SKM-1 treated with dmso at 0.1 percent for 144 hours (cell line): ENCODE results near the gene POFUT1.
"Not testable (repeated sequence)": the region's sequence is repeated elsewhere in the genome, so short reads cannot be mapped to it uniquely, and the experiment has no call there.

ENCODE experiments used
- DNase-seq: peaks from one replicate; lab custom pipeline; 2025; ENCODE audit not compliant: unreplicated experiment; lab: John Stamatoyannopoulos, UW

The POFUT1 gene

DNA sequence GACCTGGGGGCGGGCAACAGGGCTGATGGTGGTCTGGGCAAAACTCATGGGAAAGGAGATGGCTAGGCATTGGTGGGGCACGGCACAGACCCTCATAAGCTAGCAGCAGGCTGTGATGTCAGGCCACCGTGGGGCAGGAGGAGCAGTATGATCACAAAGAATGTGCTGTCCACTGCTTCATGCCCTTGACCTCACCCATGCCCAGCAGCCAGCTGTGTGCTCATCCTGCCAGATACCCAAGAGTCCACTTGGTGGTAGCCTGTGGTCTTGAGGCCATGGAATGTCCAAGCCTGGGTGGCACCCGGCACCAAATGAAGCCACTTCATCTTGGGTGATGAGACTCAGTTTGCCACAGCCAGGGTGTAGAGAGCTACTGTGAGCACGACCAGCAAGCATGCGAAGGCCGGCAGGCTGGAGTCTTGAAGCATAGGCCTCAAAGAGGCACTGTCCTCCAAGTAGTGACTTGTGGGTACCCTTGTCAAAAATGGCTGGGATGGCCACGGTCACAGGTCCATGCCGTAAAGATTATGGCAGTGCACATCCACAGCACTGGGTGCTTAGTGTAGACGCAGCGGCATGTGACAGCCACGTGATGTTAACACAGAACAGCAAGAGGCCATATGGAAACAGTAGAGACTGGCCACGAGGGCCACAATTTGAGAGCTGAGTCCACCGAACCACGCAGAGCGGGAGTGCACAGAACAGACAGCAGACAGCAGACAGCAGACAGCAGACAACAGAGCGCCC is 19.1 kb upstream of the POFUT1 start:
- no peak for DNase-seq

DNA sequence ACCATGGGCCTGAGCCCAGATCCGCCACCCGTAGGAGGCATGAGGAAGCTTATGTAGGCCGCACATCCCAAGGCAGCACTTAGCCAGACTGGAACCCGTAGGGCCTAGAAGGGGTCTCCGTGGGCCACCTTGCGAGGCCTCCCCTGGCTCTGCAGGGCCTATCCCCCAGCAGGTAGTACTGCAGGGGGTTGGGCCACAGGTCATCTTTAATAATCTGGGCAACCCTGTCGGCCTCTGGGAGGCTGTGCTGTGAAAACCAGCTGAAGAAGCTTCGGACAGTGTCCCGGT is 18.6 kb upstream of the POFUT1 start:
- DNase-seq = no peak

DNA sequence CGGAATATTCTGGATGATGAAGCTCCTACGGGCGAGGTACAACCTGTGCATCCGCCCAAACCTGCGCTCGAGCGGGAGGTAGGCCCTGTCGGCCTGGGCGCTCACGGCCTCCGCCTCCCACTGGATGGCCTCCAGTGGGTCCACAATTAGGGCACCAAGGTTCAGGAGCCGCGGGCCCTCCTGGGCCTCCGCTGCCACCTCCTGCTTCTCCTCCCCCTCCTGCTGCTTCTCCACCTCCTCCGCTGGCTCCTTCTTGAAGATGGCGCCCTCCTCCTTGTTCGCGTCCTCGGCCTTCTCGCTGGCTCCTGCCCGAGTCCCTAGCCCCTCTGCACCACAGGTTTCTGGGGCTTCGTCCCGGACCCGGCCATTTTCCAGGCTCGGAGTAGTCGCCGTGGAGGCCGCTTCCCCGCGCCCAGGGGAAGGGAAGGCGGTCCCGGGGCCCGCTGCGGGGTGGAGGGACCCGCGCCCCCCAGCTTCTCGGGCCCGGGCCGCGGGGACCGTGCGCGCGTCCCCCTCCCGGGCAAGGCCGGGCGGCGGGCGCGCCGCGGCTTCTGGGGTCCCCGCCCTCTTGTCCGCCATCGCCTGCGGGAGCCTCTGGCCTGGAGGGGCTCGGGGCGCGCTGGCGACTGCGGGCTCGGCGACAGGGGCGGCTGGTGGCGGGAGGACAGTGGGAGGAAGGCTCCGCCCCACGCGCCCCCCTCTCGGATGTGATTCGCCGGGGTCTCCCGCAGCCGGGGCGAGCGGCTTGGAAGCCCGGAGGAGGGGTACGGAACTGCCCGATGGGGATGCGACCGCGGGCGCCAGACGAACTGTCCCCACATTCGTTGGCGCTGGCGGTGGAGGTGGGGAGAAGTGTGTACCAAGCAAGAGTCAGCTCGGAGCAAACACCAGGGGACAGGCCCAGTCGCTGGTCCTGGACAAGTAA is 17.7 kb upstream of the POFUT1 start:
- no peak for DNase-seq

DNA sequence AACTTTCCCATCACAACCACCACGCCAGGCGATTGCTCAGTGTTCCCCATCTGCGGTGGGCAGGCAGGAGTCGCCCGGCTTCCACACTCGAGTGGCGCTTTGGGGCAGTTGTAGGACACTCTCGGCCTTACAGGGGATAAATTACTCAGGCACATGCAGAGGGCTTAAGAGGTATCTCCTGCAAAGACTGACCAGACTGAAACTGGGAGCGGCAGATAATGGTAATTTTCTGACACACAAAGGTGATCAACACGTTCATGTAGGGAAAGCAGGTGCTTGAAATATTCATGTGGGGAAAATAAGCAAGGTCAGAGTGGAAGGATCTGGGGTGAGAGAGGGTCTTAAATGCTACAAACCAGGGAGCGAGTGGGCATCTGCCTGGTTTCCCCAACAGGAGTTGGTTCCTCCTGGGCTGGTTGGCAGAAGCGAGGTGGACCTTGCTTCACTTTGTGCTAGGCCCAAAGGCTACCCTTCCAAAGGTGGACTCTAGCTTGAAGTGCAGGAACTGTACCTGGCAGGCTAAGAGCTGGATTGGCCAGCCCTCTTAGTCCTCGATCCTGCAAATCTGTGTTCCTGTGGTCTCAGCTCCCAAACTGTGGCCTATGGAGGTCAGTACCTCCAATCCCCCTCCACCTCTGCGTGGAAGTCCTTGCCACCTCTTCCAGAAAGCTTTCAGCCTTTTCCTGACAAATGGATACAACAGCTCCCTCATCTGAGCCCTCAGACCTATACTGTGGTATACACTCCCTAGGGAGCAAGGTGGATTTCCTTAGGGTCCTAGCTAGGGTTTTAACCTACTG is 16.9 kb upstream of the POFUT1 start:
- no peak for DNase-seq

DNA sequence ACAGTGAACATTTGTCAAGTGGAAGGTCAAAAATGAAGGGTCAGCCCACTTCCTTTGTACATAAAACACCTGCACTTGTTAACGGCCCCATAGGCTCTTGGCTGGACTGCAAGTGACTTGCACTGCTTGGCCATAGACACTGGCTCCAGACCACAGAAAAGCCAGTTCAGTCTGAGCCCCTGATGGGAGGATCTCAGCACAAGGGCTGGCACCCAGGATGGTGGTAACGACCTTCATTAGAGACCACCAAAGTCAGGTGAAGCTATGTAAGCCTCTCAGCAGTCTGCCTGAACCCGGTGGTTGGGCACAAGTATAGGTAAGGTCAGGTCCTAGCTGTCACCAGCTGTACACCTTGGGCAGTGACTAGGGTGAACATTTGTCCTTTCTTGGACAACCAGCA is 16.3 kb upstream of the POFUT1 start:
- no peak for DNase-seq

DNA sequence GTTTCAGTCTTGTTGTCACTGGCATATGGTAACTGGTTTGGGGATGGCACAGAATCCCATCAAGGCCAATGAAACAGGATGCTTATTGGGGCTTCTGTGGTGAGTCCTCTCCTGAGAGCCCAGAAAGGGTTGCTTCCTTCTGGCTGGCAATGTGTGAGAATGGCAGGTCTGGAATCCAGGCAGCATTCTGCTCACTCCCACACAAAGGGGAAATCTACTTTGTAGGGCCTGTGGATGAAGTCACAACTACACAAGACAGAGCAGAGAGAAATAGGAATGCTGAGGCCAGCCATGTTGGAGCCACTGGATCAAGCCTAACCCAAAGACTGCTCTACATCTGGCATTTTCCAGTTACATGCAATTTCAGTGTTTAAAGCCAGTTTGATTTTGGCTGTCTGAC is 15.8 kb upstream of the POFUT1 start:
- no peak for DNase-seq

DNA sequence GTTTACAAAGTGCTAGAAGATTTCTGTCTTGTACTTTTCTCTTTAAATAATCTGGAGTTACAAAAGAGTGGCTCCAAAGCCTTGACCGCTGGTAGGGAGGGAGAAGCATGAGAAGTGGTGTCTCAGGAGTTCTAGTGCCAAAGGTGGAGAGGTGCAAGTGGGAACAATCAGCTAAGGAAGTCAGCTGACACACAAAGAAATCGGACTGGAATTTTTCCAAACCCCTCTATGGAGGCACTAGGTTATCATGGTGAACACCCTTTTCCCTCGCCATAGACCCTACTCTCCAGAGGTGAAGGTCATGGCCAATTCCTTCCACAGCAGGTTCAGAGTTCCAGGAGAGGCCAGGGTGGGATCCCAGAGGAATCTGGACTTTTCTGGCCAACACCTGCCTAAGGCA is 15.0 kb upstream of the POFUT1 start:
- no peak for DNase-seq

DNA sequence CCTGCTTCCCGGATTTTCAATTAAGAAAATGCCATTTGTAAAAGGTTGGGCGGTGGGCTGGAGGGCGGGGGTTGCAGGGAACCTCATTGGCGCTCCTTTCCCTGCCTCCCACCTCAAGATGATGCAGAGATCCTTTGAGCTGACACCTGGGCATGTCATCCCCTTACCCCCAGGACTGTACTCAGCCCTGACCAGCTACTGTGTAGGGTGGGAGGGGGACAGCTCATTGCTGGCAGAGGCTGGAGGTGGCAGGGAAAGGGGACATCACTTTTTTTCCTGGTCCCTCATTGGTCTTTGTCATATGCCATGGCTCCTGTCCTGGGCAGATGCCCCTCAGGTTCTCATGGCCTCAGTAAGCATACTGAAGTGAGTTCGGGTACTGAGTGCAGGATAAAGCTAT is 14.3 kb upstream of the POFUT1 start:
- DNase-seq = not testable (repeated sequence)

DNA sequence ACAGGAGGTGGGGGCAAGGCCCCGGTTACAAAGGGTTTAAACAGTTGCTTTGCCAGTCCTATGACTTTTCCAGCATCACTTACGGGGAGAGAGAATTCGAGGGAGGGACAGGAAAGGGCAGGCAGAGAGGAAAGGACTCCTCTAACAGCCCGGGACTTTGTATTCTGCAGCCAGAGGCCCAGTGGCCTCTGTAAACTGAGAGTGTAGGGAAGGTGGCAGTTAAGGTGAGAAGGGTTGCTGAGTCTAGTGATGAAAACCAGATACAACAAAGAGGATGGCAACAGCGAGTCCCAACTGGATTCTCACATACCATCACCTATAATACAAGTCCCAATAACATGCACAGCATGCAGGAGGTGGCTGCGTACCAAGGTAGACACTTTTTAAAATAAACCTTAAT is 13.7 kb upstream of the POFUT1 start:
- no peak for DNase-seq

DNA sequence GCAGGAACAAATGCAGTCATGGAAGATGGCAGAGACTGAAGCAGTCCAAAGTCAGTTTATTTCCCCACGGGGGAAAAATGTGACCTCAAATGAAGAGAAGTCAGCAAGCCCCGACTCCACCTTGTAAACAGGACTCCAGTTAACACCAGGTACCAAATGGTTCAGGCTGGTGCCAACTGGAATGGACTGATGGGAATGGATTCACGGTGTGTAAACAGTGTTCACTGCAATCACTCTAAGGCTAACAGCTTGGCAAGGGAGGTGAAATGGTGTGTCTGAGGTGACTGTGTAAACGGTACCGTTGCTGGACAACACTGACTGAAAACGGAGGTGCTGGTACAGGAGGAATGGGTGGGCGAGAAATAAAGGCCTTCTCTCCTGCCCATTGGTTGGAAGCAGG is 12.1 kb upstream of the POFUT1 start:
- no peak for DNase-seq

DNA sequence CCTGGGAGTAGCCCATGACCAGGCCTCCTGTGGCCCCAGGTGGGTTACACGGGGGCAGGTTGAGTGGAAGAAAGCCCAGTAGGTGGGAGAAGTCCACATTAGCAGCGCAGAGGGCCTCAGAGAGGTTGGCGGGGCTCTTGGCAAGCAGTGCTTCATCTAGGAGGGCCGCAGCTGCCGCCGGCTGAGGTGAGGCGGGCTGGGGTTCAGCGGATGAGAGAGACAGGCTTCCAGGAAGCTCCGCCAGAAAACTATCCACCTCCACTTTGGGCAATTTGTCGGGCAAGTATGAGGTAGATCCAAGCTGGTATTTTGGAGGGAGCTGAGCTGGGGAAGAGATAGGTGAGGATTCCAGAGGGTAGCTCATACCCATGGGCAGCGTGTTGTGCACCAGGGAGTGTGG is 11.1 kb upstream of the POFUT1 start:
- not testable (repeated sequence) for DNase-seq

DNA sequence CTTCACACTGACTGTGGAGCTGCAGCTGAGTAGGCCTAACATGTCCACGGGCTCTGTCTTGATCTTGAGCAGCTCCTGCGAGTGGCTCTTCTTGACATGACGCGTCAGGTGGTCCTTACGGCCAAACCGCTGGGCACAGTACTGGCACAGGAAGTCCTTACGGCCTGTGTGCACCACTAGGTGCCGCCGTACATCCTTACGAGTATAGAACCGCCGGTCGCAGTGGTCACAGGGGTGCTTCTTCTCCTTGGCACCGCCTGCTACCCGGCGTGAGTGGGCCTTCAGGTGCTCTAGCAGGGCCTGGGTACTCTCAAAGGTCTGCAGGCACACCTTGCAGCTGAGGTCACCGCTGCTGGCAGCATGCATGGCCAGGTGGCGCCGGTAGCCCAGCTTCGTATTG is 10.5 kb upstream of the POFUT1 start:
- DNase-seq = not testable (repeated sequence)

DNA sequence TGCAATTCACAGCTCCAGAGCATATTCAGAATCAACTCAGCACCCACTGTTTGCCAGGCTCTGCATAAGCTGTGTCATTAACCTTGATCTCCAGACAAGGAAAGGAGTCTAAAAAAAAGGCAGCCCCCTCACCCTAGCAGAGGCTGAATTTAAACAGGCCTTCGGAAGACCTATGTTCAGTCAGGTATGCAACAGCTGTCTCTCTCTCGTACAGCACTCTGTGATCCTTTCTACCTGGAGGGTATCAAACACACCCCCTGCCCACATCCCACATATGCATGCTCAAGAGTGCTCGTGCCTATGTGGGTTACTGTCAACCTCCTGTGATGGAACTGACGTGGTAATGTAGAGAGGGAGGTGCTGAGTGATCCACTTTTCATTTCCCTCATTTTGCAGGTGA is 8.7 kb upstream of the POFUT1 start:
- DNase-seq = no peak

DNA sequence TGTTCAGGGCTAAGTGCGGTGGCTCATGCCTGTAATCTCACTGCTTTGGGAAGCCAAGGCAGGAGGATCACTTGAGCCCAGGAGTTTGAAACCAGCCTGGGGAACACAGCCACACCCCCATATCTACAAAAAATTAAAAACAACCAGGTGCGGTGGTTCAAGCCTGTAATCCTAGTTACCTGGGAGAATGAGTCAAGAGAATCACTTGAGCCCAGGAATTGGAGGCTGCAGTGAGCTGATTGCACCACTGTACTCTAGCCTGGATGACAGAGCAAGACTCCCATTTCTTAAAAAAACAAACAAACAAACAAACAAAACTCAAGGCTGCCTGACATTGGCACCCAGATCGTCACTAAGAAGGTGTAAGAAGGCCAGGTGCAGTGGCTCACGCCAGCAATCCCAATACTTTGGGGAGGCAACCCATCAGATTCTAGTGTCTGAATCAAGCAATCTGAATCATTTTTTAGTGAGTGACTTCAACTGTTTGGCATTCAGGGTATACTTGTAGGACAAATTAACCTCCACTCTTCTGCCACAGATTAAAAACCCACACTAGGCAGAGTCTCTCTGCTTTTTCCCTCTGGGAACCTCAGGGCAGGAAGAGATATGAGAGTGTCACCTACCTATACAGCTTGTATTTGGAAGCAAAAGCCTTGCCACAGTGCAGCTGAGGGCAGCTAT is 6.2 kb upstream of the POFUT1 start:
- DNase-seq = no peak

DNA sequence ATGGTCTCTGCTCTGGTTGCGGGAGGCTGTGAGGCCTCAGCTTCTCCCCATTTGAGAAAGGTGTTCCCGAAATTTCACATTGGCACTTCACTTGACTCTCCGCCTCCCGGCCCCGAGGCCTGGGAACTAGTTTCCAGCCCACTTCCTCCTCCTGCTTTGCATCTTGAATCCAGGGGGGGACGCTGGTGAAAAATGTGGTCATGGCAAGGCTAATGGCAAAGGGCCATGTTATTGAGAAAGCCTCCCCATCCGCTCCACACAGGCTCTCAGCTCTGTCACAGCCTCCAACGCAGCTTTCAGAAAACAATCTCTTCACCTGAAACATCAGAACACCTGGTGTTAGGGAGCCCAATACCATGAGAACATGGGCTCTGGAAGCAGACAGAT is 5.7 kb upstream of the POFUT1 start:
- no peak for DNase-seq

DNA sequence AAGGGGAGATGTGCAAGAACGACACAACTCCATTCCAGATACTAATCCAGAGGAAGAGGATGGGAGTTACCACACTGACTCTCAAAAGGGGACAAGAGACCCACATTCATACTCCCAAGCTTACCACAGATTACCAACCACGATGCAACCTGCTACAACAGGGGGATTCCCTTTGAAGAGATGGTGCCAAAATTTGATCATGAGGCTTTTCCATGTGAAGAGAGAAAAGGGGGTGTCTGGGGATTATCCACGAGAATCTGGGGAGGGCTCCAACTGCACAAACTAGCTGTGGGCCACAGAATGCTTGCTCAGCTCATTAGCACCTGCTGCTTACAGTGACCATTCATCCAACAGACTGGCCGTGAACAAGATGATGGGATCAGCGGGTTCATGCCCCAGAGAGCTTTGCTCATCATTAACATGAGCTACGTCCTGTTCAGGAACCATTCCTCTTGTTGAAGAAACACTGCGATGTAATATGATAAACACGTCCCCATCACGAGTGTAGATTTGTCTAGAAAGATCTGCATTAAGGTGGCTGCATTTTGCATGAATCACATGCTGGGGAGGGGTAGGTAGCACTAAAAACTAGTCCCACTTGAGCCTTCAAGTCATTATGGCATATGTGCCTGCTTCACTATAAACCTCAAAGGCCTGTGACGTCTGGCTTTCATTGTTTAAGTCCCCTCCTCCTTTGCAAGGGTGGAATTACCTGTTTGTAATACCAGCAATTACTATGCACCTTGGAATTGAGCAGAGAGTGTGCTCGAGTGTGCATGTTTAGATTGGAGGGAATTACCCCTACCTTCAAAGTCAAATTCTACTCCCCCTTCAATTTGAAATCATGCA is 4.1 kb upstream of the POFUT1 start:
- DNase-seq = no peak

DNA sequence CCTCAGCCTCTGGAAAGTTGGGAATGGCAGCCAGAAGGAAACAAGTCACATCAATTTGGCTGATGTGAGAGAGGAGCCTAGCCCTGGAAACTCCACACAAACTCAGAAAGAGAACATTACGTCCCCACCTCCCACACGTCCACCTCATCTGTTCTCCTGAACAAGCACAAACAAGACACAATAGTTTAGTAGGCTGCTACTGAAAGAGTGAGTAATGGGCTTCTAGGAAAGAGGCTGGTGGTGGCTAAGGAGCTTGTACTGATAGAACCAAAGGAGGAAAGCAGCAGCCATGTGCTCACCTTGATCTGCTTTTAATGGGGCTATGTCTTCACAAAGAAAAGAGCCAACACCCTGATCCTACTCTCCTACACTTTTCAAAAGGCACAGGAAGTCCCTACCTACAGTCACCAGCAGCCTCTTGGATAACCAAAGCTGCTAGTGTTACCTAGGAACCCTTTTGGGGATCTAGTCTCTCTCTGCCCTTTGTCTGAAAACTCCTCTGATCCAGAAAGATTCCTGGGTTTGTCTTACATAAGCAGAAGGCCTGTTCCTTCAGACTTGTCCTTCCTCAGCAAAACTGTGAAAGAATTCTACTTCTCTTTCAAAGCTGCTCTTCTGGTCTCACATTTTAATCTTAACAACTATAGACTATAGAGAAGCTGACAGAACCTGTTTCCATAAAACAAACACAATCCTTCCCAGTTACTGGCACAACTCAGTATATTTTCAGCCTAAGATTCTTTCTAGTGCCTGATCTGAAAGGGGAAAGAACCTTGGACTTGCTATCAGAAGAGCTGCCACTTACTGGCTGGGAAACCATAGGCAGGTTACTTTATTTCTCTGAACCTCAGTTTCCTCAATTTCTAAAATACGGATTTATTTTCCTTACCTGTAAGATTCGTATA is 3.2 kb upstream of the POFUT1 start:
- DNase-seq = no peak

DNA sequence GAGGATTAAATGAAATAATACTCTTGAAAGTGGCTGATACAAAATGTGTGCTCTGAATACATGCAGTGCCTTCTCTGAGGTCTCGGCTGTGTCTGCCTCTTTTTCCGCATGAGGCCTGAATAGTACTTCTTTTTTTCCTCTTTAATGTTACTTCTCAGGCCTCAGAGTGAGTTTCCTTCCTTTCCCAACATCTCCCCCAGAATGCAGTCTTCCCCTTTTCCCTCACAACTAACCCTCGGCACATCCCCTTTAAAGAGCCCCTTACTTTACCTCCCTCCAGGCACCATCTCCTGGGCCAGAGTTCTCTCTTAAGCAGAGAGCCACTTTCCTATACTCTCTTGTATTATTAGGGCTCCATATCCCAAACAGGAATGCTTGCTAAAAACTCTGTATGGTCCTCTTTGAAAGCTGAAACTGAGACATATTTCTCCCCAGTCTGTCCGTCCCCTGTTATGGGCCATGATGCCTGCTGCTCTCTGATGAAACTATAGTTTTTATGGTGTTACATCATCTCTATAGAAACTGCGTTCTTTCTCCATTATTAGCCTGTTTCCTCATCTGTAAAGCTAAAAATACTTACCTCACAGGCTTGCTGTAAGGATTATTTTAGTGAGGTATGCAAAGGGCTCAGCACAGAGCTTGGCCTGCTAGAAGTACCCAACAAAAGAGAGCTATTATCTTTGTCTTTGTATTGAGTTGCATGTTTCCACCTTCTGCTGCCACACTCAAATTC is 2.4 kb upstream of the POFUT1 start:
- peak; percentile 73 for DNase-seq
